Fibroblast of lung (primary cell): ENCODE results near the gene USP4. TPM values are rescaled to one million over a fixed set of nuclear protein-coding genes. Genes with fewer than 3 reads are reported as not detected.
"Not testable (repeated sequence)": the region's sequence is repeated elsewhere in the genome, so short reads cannot be mapped to it uniquely, and the experiment has no call there.

Source experiments
- DNase-seq, 2 donors: peaks; one replicate each; pipeline versions ENCODE4 v3.0.0 to v3.0.0-alpha.2; 2010; ENCODE audit warnings: low read depth in 2 of 2
- H2AFZ ChIP-seq: 2 replicates; pipeline ENCODE4 v1.5.1; 2012; ENCODE audit warnings: low read length, control low read depth, inconsistent platforms
- H3K27ac ChIP-seq: 2 replicates; pipeline ENCODE4 v1.5.1; 2011; ENCODE audit warnings: low read length, control low read depth; ENCODE audit not compliant: insufficient read depth
- H3K27me3 ChIP-seq: 2 replicates; pipeline ENCODE4 v1.5.1; 2011; ENCODE audit warnings: mild to moderate bottlenecking, low read length; ENCODE audit not compliant: control insufficient read depth, insufficient read depth
- H3K36me3 ChIP-seq: 2 replicates; pipeline ENCODE4 v1.5.1; 2011; ENCODE audit warnings: low read length; ENCODE audit not compliant: control insufficient read depth, insufficient read depth
- H3K4me1 ChIP-seq: 2 replicates; pipeline ENCODE4 v1.5.1; 2011; ENCODE audit warnings: low read length; ENCODE audit not compliant: control insufficient read depth, insufficient read depth; ENCODE audit errors: extremely low read depth
- H3K4me2 ChIP-seq: 2 replicates; pipeline ENCODE4 v1.5.1; 2011; ENCODE audit warnings: low read length, control low read depth; ENCODE audit not compliant: insufficient read depth; ENCODE audit errors: extremely low read depth
- H3K4me3 ChIP-seq, 4 experiments: fragments of 200-600 bp in 1 of 4; sonication (generic) in 1 of 4; replicated peaks in 1 of 4; 2 replicates each; pipeline ENCODE4 v1.5.1; 2011 to 2016; ENCODE audit warnings: low read length in 4 of 4, low read depth in 3 of 4, mild to moderate bottlenecking in 3 of 4, control low read depth in 2 of 4, inconsistent platforms in 1 of 4, mixed read lengths in 1 of 4; ENCODE audit not compliant: insufficient read depth in 1 of 4; ENCODE audit errors: control extremely low read depth in 1 of 4
- H3K79me2 ChIP-seq: 2 replicates; pipeline ENCODE4 v1.5.1; 2012; ENCODE audit warnings: mild to moderate bottlenecking, low read length, inconsistent platforms; ENCODE audit not compliant: control insufficient read depth, insufficient read depth
- H3K9ac ChIP-seq: 2 replicates; pipeline ENCODE4 v1.5.1; 2011; ENCODE audit warnings: mild to moderate bottlenecking, low read length, control low read depth; ENCODE audit not compliant: insufficient read depth
- H3K9me3 ChIP-seq: 2 replicates; pipeline ENCODE4 v1.5.1; 2012; ENCODE audit warnings: low read depth, low read length; ENCODE audit not compliant: control insufficient read depth, insufficient read depth
- H4K20me1 ChIP-seq: 2 replicates; pipeline ENCODE4 v1.5.1; 2011; ENCODE audit warnings: low read length; ENCODE audit not compliant: control insufficient read depth, insufficient read depth; ENCODE audit errors: extremely low read depth
- CTCF ChIP-seq, 2 donors: IDR thresholded peaks in 1 of 2; conservative IDR thresholded peaks in 1 of 2; 1 replicate in 1 of 2; 2 replicates in 1 of 2; pipeline ENCODE4 v1.5.1; 2011 to 2012; ENCODE audit warnings: low read length in 2 of 2, control low read depth in 1 of 2, inconsistent platforms in 1 of 2, low read depth in 1 of 2, mild to moderate bottlenecking in 1 of 2
- EZH2 ChIP-seq: IDR thresholded peaks from 2 replicates; pipeline ENCODE4 v1.5.1; 2012; ENCODE audit warnings: low read length, control low read depth, mild to moderate bottlenecking; ENCODE audit errors: missing control alignments
- polyA plus RNA-seq, 2 donors: library from polyadenylated mRNA; depleted of rRNA in 1 of 2; stranded (reverse) in 1 of 2; unstranded in 1 of 2; fragments of >200 nt; gene quantifications; 2 replicates each; pipeline ENCODE4 v1.2.1, GENCODE V29; 2011 to 2012; ENCODE audit warnings: missing spikeins in 1 of 2
- total RNA-seq: library from RNA; depleted of rRNA; stranded (reverse); fragments of >200 nt; gene quantifications from 2 replicates; pipeline ENCODE4 v1.2.1, GENCODE V29; 2014

USP4 gene
- total and polyA plus RNA-seq, 2 donors (not counting 1 experiment from before 2014, with no cell fraction given): 28.7 to 47.1 TPM

GRCh38 chr3:49237344-49237743 is 102.5 kb downstream of the USP4 start:
- TF ChIP-seq CTCF (conservative IDR thresholded peaks at IDR 0.05 in 1 of 2, IDR thresholded peaks at IDR 0.05 in 1 of 2; ENCODE audit: low read depth in 1 of 2, low read length in 2 of 2) (no peak), EZH2 (no peak)

GRCh38 chr3:49236226-49236625 is 103.6 kb downstream of the USP4 start:
- no peaks in the 10 kb centered on the region for H3K9me3 ChIP-seq
- H3K4me3 ChIP-seq: no peak overlapping the region
- DNase-seq: no peak
- TF ChIP-seq CTCF (conservative IDR thresholded peaks at IDR 0.05 in 1 of 2, IDR thresholded peaks at IDR 0.05 in 1 of 2; ENCODE audit: low read depth in 1 of 2, low read length in 2 of 2): no peak
- no peak for TF ChIP-seq EZH2
- H3K9ac ChIP-seq: no peak overlapping the region
- H4K20me1 ChIP-seq: no peaks in the 10 kb centered on the region
- no peak overlapping the region for H2AFZ ChIP-seq
- H3K27me3 ChIP-seq: no peaks in the 10 kb centered on the region
- H3K4me2 ChIP-seq: no peak overlapping the region
- peaks cover 1% of the 10 kb centered on the region for H3K36me3 ChIP-seq
- no peaks in the 10 kb centered on the region for H3K79me2 ChIP-seq
- no peaks in the 10 kb centered on the region for H3K4me1 ChIP-seq
- H3K27ac ChIP-seq: no peak overlapping the region

More at GRCh38 chr3:49237344-49237743, 102.5 kb downstream of the USP4 start:
- Histone ChIP-seq H3K4me3 (no peak overlapping the region), H3K4me2 (no peak overlapping the region), H3K27me3 (no peaks in the 10 kb centered on the region), H3K9ac (no peak overlapping the region), H3K36me3 (peaks cover 1% of the 10 kb centered on the region), H3K4me1 (no peaks in the 10 kb centered on the region), H3K27ac (no peak overlapping the region), H4K20me1 (no peaks in the 10 kb centered on the region), H2AFZ (no peak overlapping the region), H3K79me2 (no peaks in the 10 kb centered on the region), H3K9me3 (no peaks in the 10 kb centered on the region)
- DNase-seq: no peak

GRCh38 chr3:49228817-49229216 is 111.0 kb downstream of the USP4 start:
- not testable (repeated sequence) for DNase-seq, H3K27ac ChIP-seq, H3K9me3 ChIP-seq, H3K9ac ChIP-seq, H2AFZ ChIP-seq, H4K20me1 ChIP-seq, H3K79me2 ChIP-seq, H3K4me3 ChIP-seq, H3K36me3 ChIP-seq, H3K4me2 ChIP-seq, H3K4me1 ChIP-seq, H3K27me3 ChIP-seq

Other genes starting within 250 kb of the USP4 start
- 50.3 and 59.0 TPM in 2 replicates for gene QRICH1, start 246.0 kb downstream of the USP4 start, total RNA-seq
- gene QRICH1, start 246.0 kb downstream of the USP4 start, polyA plus RNA-seq: 48.7 and 71.6 TPM in 2 replicates
- 292 and 304 TPM in 2 replicates for gene QARS1, start 235.3 kb downstream of the USP4 start, total RNA-seq
- gene QARS1, start 235.3 kb downstream of the USP4 start, polyA plus RNA-seq: 164 and 166 TPM in 2 replicates
- gene USP19, start 219.2 kb downstream of the USP4 start, total RNA-seq: 49.1 and 53.8 TPM in 2 replicates
- gene USP19, start 219.2 kb downstream of the USP4 start, polyA plus RNA-seq: 23.3 and 25.0 TPM in 2 replicates
- gene LAMB2, start 207.0 kb downstream of the USP4 start, total RNA-seq: 747 and 1,026 TPM in 2 replicates
- 285 and 375 TPM in 2 replicates for gene LAMB2, start 207.0 kb downstream of the USP4 start, polyA plus RNA-seq
- 16.4 and 17.8 TPM in 2 replicates for gene CCDC71, start 173.7 kb downstream of the USP4 start, total RNA-seq
- gene CCDC71, start 173.7 kb downstream of the USP4 start, polyA plus RNA-seq: 13.0 and 16.1 TPM in 2 replicates
- 40.5 and 42.6 TPM in 2 replicates for gene KLHDC8B, start 168.5 kb downstream of the USP4 start, total RNA-seq
- 26.7 and 34.4 TPM in 2 replicates for gene KLHDC8B, start 168.5 kb downstream of the USP4 start, polyA plus RNA-seq
- 1.5 TPM in 2 replicates for gene C3orf62, start 62.8 kb downstream of the USP4 start, total RNA-seq
- 1.2 and 1.3 TPM in 2 replicates for gene C3orf62, start 62.8 kb downstream of the USP4 start, polyA plus RNA-seq
- 447 and 456 TPM in 2 replicates for gene GPX1, start 18.3 kb upstream of the USP4 start, total RNA-seq
- gene GPX1, start 18.3 kb upstream of the USP4 start, polyA plus RNA-seq: 227 and 428 TPM in 2 replicates
- 352 and 548 TPM in 2 replicates for gene RHOA, start 71.9 kb upstream of the USP4 start, total RNA-seq
- gene RHOA, start 71.9 kb upstream of the USP4 start, polyA plus RNA-seq: 727 and 1,002 TPM in 2 replicates
- gene TCTA, start 72.4 kb upstream of the USP4 start, total RNA-seq: 14.4 and 34.5 TPM in 2 replicates
- 51.6 and 57.8 TPM in 2 replicates for gene TCTA, start 72.4 kb upstream of the USP4 start, polyA plus RNA-seq
- 0.77 and 2.6 TPM in 2 replicates for gene AMT, start 82.4 kb upstream of the USP4 start, total RNA-seq
- gene AMT, start 82.4 kb upstream of the USP4 start, polyA plus RNA-seq: 2.0 and 2.7 TPM in 2 replicates
- 3.3 and 5.6 TPM in 2 replicates for gene NICN1, start 89.3 kb upstream of the USP4 start, total RNA-seq
- gene NICN1, start 89.3 kb upstream of the USP4 start, polyA plus RNA-seq: 9.0 and 10.5 TPM in 2 replicates
- gene DAG1, start 130.2 kb upstream of the USP4 start, total RNA-seq: 19.8 and 48.7 TPM in 2 replicates
- gene DAG1, start 130.2 kb upstream of the USP4 start, polyA plus RNA-seq: 48.7 and 49.8 TPM in 2 replicates
- under 0.01 TPM in 2 replicates for gene BSN, start 214.4 kb upstream of the USP4 start, total RNA-seq
- gene BSN, start 214.4 kb upstream of the USP4 start, polyA plus RNA-seq: 0.01 TPM in 2 replicates